Ishikawa (cell line): Measurements from ENCODE around the gene GAS7.
A peak's percentile ranks its signal among the peaks of the same experiment; 100 is the strongest.

Source experiments
- CEBPB ChIP-seq: IDR thresholded peaks from 2 replicates; pipeline ENCODE4 v1.6.1; 2012
- CREB1 ChIP-seq: IDR thresholded peaks from 2 replicates; pipeline ENCODE4 v1.6.1; 2012; ENCODE audit warnings: low read depth
- EGR1 ChIP-seq: IDR thresholded peaks from 2 replicates; pipeline ENCODE4 v1.6.1; 2012
- EP300 ChIP-seq: IDR thresholded peaks from 2 replicates; pipeline ENCODE4 v1.6.1; 2012; ENCODE audit warnings: borderline replicate concordance
- FOXM1 ChIP-seq: IDR thresholded peaks from 2 replicates; pipeline ENCODE4 v1.6.1; 2012; ENCODE audit warnings: low read depth, borderline replicate concordance
- RAD21 ChIP-seq: IDR thresholded peaks from 2 replicates; pipeline ENCODE4 v1.6.1; 2012; ENCODE audit warnings: low read depth
- TAF1 ChIP-seq: IDR thresholded peaks from 2 replicates; pipeline ENCODE4 v1.6.1; 2012; ENCODE audit warnings: low read depth, mild to moderate bottlenecking
- TCF12 ChIP-seq: IDR thresholded peaks from 2 replicates; pipeline ENCODE4 v1.6.1; 2012; ENCODE audit warnings: low read depth
- TEAD4 ChIP-seq: IDR thresholded peaks from 2 replicates; pipeline ENCODE4 v1.6.1; 2012
- YY1 ChIP-seq: IDR thresholded peaks from 2 replicates; pipeline ENCODE4 v1.6.1; 2012; ENCODE audit warnings: low read depth
- ZBTB7A ChIP-seq: IDR thresholded peaks from 2 replicates; pipeline ENCODE4 v1.6.1; 2012; ENCODE audit warnings: low read depth
- TF ChIP-seq, protein P1 (sequence below): IDR thresholded peaks from 2 replicates; pipeline ENCODE4 v1.6.1; 2012; ENCODE audit warnings: low read depth, mild to moderate bottlenecking
- TF ChIP-seq, protein P2 (sequence below): IDR thresholded peaks from 2 replicates; pipeline ENCODE4 v1.6.1; 2012

The GAS7 gene

DNA sequence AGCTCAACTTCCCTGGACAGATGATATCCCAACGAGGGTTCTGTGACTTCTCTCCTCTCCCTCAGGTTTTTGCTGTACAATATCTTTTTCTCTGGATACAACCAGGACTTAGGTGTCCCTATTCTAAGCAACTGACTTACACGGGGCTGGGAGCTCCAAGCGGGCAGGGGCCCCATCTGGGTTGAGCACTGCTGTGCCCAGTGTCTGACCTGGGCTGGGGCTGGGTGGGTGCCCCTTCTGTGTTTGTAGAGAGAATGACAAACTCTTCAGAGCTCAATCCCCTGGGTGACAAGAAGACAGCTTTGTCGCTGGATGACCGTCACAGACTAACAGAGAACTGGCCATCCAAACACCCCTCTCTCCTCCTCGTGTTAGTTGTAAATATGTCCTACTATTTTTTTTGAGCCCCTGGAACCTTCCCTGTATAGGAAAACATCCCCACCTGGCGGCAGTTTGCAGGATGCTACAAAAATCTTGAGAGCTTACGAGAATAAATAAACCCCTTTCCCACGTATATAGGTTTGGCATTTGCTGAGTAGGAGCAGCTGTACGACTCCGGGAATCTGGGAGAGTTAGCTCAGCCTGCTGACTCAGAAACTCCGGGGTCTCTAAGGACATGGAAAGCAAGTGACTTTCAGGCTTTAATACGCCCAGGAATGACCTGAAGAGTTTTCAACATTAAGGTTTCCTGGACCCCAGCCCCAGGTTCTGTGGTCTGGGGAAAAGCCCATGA is 269.6 kb downstream of the GAS7 start:
- TF ChIP-seq TAF1, result no peak
- no peak for TF ChIP-seq TEAD4
- TF ChIP-seq, protein P1, sequence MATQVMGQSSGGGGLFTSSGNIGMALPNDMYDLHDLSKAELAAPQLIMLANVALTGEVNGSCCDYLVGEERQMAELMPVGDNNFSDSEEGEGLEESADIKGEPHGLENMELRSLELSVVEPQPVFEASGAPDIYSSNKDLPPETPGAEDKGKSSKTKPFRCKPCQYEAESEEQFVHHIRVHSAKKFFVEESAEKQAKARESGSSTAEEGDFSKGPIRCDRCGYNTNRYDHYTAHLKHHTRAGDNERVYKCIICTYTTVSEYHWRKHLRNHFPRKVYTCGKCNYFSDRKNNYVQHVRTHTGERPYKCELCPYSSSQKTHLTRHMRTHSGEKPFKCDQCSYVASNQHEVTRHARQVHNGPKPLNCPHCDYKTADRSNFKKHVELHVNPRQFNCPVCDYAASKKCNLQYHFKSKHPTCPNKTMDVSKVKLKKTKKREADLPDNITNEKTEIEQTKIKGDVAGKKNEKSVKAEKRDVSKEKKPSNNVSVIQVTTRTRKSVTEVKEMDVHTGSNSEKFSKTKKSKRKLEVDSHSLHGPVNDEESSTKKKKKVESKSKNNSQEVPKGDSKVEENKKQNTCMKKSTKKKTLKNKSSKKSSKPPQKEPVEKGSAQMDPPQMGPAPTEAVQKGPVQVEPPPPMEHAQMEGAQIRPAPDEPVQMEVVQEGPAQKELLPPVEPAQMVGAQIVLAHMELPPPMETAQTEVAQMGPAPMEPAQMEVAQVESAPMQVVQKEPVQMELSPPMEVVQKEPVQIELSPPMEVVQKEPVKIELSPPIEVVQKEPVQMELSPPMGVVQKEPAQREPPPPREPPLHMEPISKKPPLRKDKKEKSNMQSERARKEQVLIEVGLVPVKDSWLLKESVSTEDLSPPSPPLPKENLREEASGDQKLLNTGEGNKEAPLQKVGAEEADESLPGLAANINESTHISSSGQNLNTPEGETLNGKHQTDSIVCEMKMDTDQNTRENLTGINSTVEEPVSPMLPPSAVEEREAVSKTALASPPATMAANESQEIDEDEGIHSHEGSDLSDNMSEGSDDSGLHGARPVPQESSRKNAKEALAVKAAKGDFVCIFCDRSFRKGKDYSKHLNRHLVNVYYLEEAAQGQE, result no peak
- TF ChIP-seq CEBPB, result no peak
- peak; percentile 39 for TF ChIP-seq RAD21
- TF ChIP-seq TCF12, result no peak
- TF ChIP-seq, protein P2, sequence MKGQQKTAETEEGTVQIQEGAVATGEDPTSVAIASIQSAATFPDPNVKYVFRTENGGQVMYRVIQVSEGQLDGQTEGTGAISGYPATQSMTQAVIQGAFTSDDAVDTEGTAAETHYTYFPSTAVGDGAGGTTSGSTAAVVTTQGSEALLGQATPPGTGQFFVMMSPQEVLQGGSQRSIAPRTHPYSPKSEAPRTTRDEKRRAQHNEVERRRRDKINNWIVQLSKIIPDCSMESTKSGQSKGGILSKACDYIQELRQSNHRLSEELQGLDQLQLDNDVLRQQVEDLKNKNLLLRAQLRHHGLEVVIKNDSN, result no peak

DNA sequence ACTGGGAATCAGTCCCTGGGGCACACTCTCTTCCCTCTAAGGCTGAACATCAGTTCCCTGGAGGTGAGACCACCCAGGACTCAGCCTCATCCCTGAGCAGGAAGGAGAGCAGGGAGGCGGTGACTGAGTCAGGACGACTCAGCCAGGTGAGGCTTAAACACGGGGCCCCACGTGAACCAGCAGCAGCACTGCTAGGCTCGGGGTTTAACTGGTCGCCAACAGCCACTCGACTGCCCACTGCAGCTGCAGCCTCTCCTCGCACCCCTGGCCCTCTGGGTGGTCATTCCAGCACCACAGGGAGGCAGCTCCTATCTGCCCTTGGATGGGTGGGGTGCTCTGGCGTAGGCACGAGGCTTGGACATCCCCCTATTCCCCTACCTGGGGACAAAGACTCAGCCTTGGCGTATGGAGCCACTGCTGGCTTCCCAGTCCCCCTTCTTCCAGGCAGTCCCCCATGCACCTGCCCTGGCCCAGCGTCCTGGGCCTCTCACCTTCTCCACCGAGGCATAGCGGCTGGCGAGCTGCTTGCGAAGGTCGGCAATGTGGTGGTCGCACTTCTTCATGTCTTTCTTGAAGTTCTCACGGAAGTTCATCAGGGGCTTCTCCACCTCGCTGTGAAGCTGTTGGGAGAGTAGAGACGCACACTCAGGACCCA is 272.1 kb downstream of the GAS7 start:
- TF ChIP-seq YY1 (no peak), CEBPB (no peak), CREB1 (no peak), ZBTB7A (no peak), EP300 (no peak), RAD21 (no peak), TCF12 (no peak), EGR1 (no peak), TEAD4 (no peak), TAF1 (no peak)
- TF ChIP-seq, protein P1, result no peak

DNA sequence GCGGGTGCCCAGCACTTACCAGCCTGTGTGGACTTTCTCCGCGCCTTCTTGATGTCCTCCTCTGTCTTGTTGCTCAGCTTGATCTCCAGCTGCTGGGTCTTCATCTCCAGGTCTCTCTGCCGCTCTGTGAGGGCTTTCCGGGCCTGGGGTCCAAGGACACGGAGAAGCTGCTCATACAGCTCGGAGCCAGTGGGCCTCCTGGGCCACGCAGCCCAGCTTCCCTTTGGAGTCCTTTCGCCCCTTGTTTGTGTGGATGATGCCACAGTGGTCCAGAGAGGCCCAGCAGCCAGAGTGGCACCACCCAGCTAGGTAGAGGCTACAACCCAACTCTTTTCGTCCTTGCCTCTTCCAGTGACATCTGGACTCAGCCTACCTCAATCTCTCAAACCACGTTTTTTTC is 272.9 kb downstream of the GAS7 start:
- no peak for TF ChIP-seq EGR1
- TF ChIP-seq, protein P2, result no peak
- no peak for TF ChIP-seq FOXM1
- no peak for TF ChIP-seq YY1
- TF ChIP-seq TEAD4, result no peak
- no peak for TF ChIP-seq CREB1
- no peak for TF ChIP-seq EP300
- TF ChIP-seq, protein P1, result no peak

DNA sequence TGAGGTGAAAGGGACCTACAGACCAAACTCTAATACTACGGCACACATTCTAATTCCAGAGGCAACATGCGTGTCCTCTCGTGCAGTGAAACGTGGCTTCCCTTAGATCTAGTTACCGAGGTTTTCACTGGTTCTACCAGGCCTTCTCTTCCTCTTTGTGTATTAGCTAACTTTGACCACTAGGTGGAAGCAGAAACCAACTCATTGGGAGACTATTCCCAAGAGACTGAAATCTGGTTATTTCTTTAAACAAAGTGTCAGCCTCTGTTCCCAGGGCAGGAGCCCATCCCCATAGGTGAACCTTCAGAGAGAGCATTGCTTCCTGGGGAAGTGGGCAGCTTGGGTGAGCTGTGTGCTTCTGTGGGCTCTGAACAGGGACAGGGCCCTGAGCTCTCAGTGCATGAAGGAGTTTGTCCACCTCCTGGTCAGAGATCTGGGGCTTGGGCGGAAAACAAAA is 273.6 kb downstream of the GAS7 start:
- no peak for TF ChIP-seq EGR1
- TF ChIP-seq TAF1, result no peak
- TF ChIP-seq CREB1, result no peak
- peak; percentile 74 for TF ChIP-seq RAD21
- TF ChIP-seq YY1, result no peak
